B cell (primary cell): ENCODE data around the gene SLC2A3. TPM values are rescaled to one million over a fixed set of nuclear protein-coding genes. Genes with fewer than 3 reads are reported as not detected.
"Not testable (repeated sequence)": the region's sequence is repeated elsewhere in the genome, so short reads cannot be mapped to it uniquely, and the experiment has no call there.

Source experiments
- ATAC-seq: fragments of 200-7000 bp; cut with Tn5 transposase; one replicate; pipeline ENCODE4 v1.10.0; 2021; ENCODE audit warnings: low read depth, mild to moderate bottlenecking, moderate number of reproducible peaks, moderate library complexity
- CTCF ChIA-PET: fragments of 350-600 bp; sonication (Branson Sonifier 250); formaldehyde crosslinking; loops from one replicate; lab custom pipeline; 2021; ENCODE audit warnings: antibody characterized with exemption, inconsistent platforms; lab: Charles Lee
- POLR2A ChIA-PET: fragments of 350-600 bp; sonication (Branson Sonifier 250); formaldehyde crosslinking; loops from one replicate; lab custom pipeline; 2021; ENCODE audit warnings: antibody characterized with exemption; lab: Charles Lee
- DNase-seq: peaks from one replicate; pipeline ENCODE4 v3.0.0; 2013
- H2AFZ ChIP-seq: 2 replicates; pipeline ENCODE4 v1.6.1; 2012; ENCODE audit warnings: mild to moderate bottlenecking, low read depth, low read length; ENCODE audit not compliant: insufficient read depth, poor library complexity, severe bottlenecking
- H3K27ac ChIP-seq, 2 donors: 1 replicate in 1 of 2; 2 replicates in 1 of 2; pipeline ENCODE4 v1.5.1; 2012 to 2013; ENCODE audit warnings: low read length in 2 of 2, mild to moderate bottlenecking in 2 of 2, moderate library complexity in 1 of 2
- H3K27me3 ChIP-seq, 4 experiments: fragments of 200-600 bp in 1 of 4; sonication (generic) in 1 of 4; replicated peaks in 1 of 4; 1 replicate in 2 of 4; 2 replicates in 2 of 4; pipeline versions ENCODE4 v1.6.1 to v1.7.0; 2013 to 2016; ENCODE audit warnings: low read length in 3 of 4, mild to moderate bottlenecking in 2 of 4, mixed read lengths in 1 of 4, moderate library complexity in 1 of 4; ENCODE audit not compliant: insufficient read depth in 4 of 4, control insufficient read depth in 3 of 4; ENCODE audit errors: control extremely low read depth in 1 of 4
- H3K36me3 ChIP-seq, 2 experiments: replicated peaks in 1 of 2; 1 replicate in 1 of 2; 2 replicates in 1 of 2; pipeline versions ENCODE4 v1.6.1 to v1.7.1; 2013; ENCODE audit warnings: low read length in 1 of 2; ENCODE audit not compliant: insufficient read depth in 2 of 2, control insufficient read depth in 1 of 2; ENCODE audit errors: control extremely low read depth in 1 of 2, extremely low read depth in 1 of 2
- H3K4me1 ChIP-seq, 2 donors: fragments of 200-600 bp in 1 of 2; sonication (generic) in 1 of 2; 1 replicate in 1 of 2; 2 replicates in 1 of 2; pipeline versions ENCODE4 v1.5.1 to v1.6.1; 2013 to 2017; ENCODE audit warnings: low read length in 2 of 2; ENCODE audit not compliant: control insufficient read depth in 2 of 2, insufficient read depth in 2 of 2
- H3K4me2 ChIP-seq: replicated peaks from 2 replicates; pipeline ENCODE3; 2012; ENCODE audit warnings: mild to moderate bottlenecking, low read depth, low read length; ENCODE audit not compliant: poor library complexity, severe bottlenecking
- H3K4me3 ChIP-seq, 5 experiments: fragments of 200-600 bp in 1 of 5; sonication (generic) in 1 of 5; 1 replicate in 3 of 5; 2 replicates in 2 of 5; pipeline versions ENCODE4 v1.5.1 to v1.7.0; 2011 to 2016; ENCODE audit warnings: low read length in 4 of 5, mild to moderate bottlenecking in 4 of 5, low read depth in 2 of 5, control low read depth in 1 of 5, moderate library complexity in 1 of 5; ENCODE audit not compliant: insufficient read depth in 1 of 5; ENCODE audit errors: control extremely low read depth in 1 of 5, extremely low read depth in 1 of 5
- H3K79me2 ChIP-seq: fragments of 200-600 bp; sonication (generic); one replicate; pipeline ENCODE4 v1.6.0; 2016; ENCODE audit warnings: low read length; ENCODE audit not compliant: control insufficient read depth, insufficient read depth
- H3K9ac ChIP-seq: fragments of 200-600 bp; sonication (generic); 2 replicates; pipeline ENCODE4 v1.6.1; 2017; ENCODE audit warnings: mild to moderate bottlenecking, low read length, moderate library complexity
- H3K9me3 ChIP-seq, 3 donors: one replicate each; pipeline versions ENCODE4 v1.6.1 to v1.7.1; 2013; ENCODE audit warnings: low read length in 2 of 3; ENCODE audit not compliant: control insufficient read depth in 2 of 3, insufficient read depth in 1 of 3; ENCODE audit errors: control extremely low read depth in 1 of 3
- H4K20me1 ChIP-seq: 2 replicates; pipeline ENCODE4 v1.6.0; 2012; ENCODE audit warnings: mild to moderate bottlenecking, low read length; ENCODE audit not compliant: insufficient read depth, control insufficient read depth, poor library complexity, severe bottlenecking
- H3K27ac Mint-ChIP-seq: one replicate; pipeline ENCODE4 v1.8.0; 2021; ENCODE audit warnings: mixed read lengths
- H3K27me3 Mint-ChIP-seq: one replicate; pipeline ENCODE4 v1.8.0; 2021; ENCODE audit warnings: mixed read lengths
- H3K4me1 Mint-ChIP-seq: one replicate; pipeline ENCODE4 v1.8.0; 2021; ENCODE audit warnings: mixed read lengths
- H3K4me3 Mint-ChIP-seq: one replicate; pipeline ENCODE4 v1.8.0; 2021; ENCODE audit warnings: mixed read lengths
- H3K9me3 Mint-ChIP-seq: one replicate; pipeline ENCODE4 v1.8.0; 2022; ENCODE audit warnings: mixed read lengths; ENCODE audit not compliant: insufficient read depth
- CTCF ChIP-seq: fragments of 200-600 bp; IDR thresholded peaks from one replicate; pipeline ENCODE4 v1.8.0; 2022; ENCODE audit warnings: antibody characterized with exemption, mild to moderate bottlenecking
- EZH2 ChIP-seq: IDR thresholded peaks from 2 replicates; pipeline ENCODE4 v1.6.1; 2012; ENCODE audit warnings: borderline replicate concordance, low read depth, mild to moderate bottlenecking, moderate library complexity, low read length; ENCODE audit not compliant: insufficient read depth, poor library complexity, severe bottlenecking
- WGBS: methylation state at CpG from one replicate; pipeline ENCODE4 v1.1.5; 2013; ENCODE audit warnings: missing lambda C conversion rate; ENCODE audit not compliant: insufficient coverage; 5-methylcytosine and 5-hydroxymethylcytosine counted together
- intact Hi-C: fragments of 100-400 bp; cut with micrococcal nuclease; formaldehyde crosslinking; loops from one replicate; pipeline ENCODE4 v1.10.0; 2022
- polyA plus RNA-seq: library from polyadenylated mRNA; depleted of rRNA; stranded (reverse); fragments of >200 nt; gene quantifications from 2 replicates; pipeline ENCODE4 v1.2.3, GENCODE V29; 2012
- total RNA-seq, 2 donors: library from RNA; stranded (reverse); fragments of 120-200 nt in 1 of 2; gene quantifications; 1 replicate in 1 of 2; 2 replicates in 1 of 2; pipeline versions ENCODE4 v1.2.3 to v1.2.4, GENCODE V29; 2013 to 2022

SLC2A3 gene
- total and polyA plus RNA-seq, 2 donors (not counting 1 experiment from before 2014, with no cell fraction given): 215 to 284 TPM

- WGBS: no CpG with 5 or more reads among the region's 2 CpGs
- H3K4me1 ChIP-seq: peaks cover 8 to 11% of the 10 kb centered on the region in 2 donors
- H3K27ac Mint-ChIP-seq, H3K9me3 Mint-ChIP-seq, H3K9me3 ChIP-seq, H3K4me1 Mint-ChIP-seq, H3K9ac ChIP-seq, H3K27me3 Mint-ChIP-seq, DNase-seq, H2AFZ ChIP-seq, H3K4me3 ChIP-seq, H4K20me1 ChIP-seq, H3K27me3 ChIP-seq, H3K79me2 ChIP-seq, H3K27ac ChIP-seq, H3K4me3 Mint-ChIP-seq, H3K36me3 ChIP-seq, intact Hi-C loops, POLR2A ChIA-PET, ATAC-seq, H3K4me2 ChIP-seq: not testable (repeated sequence)
- CTCF ChIA-PET: interaction anchor here (1.5 to 5.0 kb wide), 2 partner anchors 47 to 49 kb away, joined by 3 to 18 read pairs; partner anchors contain the start of gene SLC2A3
Measured at GRCh38 chr12:7982332-7982735, 46.3 kb upstream of the SLC2A3 start.

GRCh38 chr12:7981446-7981845 lies 45.5 kb upstream of the SLC2A3 start:
- TF ChIP-seq CTCF: no peak
- no peak for TF ChIP-seq EZH2
- Histone ChIP-seq H3K36me3 (no peaks in the 10 kb centered on the region), H3K4me2 (no peak overlapping the region), H2AFZ (no peak overlapping the region), H3K4me3 (no peak overlapping the region), H3K4me1 (peaks cover 14 to 19% of the 10 kb centered on the region in 2 donors), H3K79me2 (peaks cover 4% of the 10 kb centered on the region), H4K20me1 (no peaks in the 10 kb centered on the region), H3K27me3 (no peaks in the 10 kb centered on the region), H3K27ac (no peak overlapping the region), H3K9ac (no peak overlapping the region), H3K9me3 (peaks cover 0 to 5% (median 0%) of the 10 kb centered on the region in 3 donors)
- Mint-ChIP-seq H3K4me3 (no peak overlapping the region), H3K27me3 (no peaks in the 10 kb centered on the region), H3K4me1 (peaks cover 16% of the 10 kb centered on the region), H3K27ac (no peak overlapping the region), H3K9me3 (no peaks in the 10 kb centered on the region)
- intact Hi-C loops: no loop called here
- CTCF ChIA-PET: interaction anchor here (1.5 to 5.0 kb wide), 2 partner anchors 46 to 48 kb away, joined by 3 to 18 read pairs; partner anchors contain the start of gene SLC2A3
- 100% methylated on average over 1 of the region's 4 CpGs for whole genome bisulfite sequencing
- ATAC-seq: no peak
- POLR2A ChIA-PET: no interaction called here
- no peak for DNase-seq

- not testable (repeated sequence) for H3K9me3 ChIP-seq, H3K36me3 ChIP-seq, H4K20me1 ChIP-seq, H3K9ac ChIP-seq, H3K27me3 ChIP-seq, H2AFZ ChIP-seq, H3K27me3 Mint-ChIP-seq, H3K9me3 Mint-ChIP-seq
- ATAC-seq: peak; percentile 91
- Histone ChIP-seq H3K4me3 (peak overlapping the region in 1 of 5 experiments; percentile 4), H3K4me1 (peaks cover 22 to 28% of the 10 kb centered on the region in 2 donors), H3K27ac (peak overlapping the region; percentile 72 to 85), H3K79me2 (peaks cover 35% of the 10 kb centered on the region), H3K4me2 (peak overlapping the region; percentile 43)
- ChIA-PET CTCF (interaction anchor here (0.7 to 3.1 kb wide), 4 partner anchors 16 to 1438 kb away, joined by 5 to 25 read pairs (median 14); no protein-coding TSS in a partner anchor), POLR2A (interaction anchor here (0.7 to 2.4 kb wide), 4 partner anchors 17 to 50 kb away, joined by 3 to 6 read pairs (median 4); no protein-coding TSS in a partner anchor)
- H3K4me1 Mint-ChIP-seq: peaks cover 24% of the 10 kb centered on the region
- peak overlapping the region; percentile 87 for H3K27ac Mint-ChIP-seq
- intact Hi-C loops: loop anchor here (1.0 to 2.0 kb wide), 4 partner anchors 17 to 135 kb away; no protein-coding TSS in a partner anchor
- peak overlapping the region; percentile 62 for H3K4me3 Mint-ChIP-seq
- WGBS: 100% methylated on average over 1 of the region's 13 CpGs
- DNase-seq: peak; percentile 76
Measured at GRCh38 chr12:7977351-7978124, 41.6 kb upstream of the SLC2A3 start.
